Fibroblast of skin of abdomen (primary cell): Measurements from ENCODE around the gene IVNS1ABP.
"Not testable (repeated sequence)": the region's sequence is repeated elsewhere in the genome, so short reads cannot be mapped to it uniquely, and the experiment has no call there.

Source experiments
- DNase-seq: peaks from one replicate; pipeline ENCODE4 v3.0.0-alpha.2; 2013

Gene IVNS1ABP

DNA sequence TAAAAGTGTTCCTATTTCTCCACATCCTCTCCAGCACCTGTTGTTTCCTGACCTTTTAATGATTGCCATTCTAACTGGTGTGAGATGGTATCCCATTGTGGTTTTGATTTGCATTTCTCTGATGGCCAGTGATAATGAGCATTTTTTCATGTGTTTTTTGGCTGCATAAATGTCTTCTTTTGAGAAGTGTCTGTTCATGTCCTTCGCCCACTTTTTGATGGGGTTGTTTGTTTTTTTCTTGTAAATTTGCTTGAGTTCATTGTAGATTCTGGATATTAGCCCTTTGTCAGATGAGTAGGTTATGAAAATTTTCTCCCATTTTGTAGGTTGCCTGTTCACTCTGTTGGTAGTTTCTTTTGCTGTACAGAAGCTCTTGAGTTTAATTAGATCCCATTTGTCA is 64.6 kb downstream of the IVNS1ABP start:
- not testable (repeated sequence) for DNase-seq

GRCh38 chr1:185251928-185252327 is 65.1 kb downstream of the IVNS1ABP start:
- DNase-seq = not testable (repeated sequence)

DNA sequence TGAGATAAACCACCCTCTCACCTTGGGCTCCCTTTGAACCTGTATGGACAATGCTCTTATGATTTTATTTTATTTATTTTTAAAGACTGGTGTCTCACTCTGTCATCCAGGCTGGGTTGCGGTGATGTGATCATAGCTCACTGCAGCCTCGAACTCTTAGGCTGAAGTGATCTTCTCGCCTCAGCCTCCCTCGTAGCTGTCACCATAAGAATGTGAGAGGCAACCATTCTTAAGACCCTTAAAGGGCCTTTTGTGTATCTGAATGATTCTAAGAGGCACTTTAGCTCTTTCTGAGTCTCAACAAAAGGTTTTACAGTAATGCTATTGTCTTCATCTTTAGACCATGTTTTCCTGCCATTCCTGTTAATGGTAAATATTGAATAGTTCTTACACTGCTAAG is 67.0 kb downstream of the IVNS1ABP start:
- DNase-seq = no peak

DNA sequence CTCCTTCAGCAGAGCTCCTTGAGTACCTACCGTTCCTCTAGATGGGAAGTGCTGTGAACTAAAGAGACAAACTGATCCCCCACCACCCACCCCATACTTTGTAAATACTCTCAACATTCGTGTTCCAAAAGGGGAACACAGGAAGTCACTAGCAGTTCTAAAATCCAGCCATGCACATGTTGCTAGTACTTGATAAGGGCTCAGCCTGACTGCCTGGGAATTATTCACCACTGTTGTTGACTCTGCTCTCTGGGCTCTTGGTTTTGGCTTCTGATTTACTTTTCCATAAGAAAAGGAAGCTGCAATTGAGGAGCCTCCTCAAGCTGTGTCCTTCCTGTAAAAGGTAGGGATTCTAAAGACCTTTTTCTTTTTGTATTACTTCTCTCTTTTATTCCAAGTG is 67.5 kb downstream of the IVNS1ABP start:
- DNase-seq = no peak
